ENCODE data around the gene SH3PXD2A. TPM values are rescaled to one million over a fixed set of nuclear protein-coding genes. Genes with fewer than 3 reads are reported as not detected.

The SH3PXD2A gene
- total RNA-seq, 4 donors from 2014 or later = 6.2 to 16.8 (median 11.4) TPM

GRCh38 chr10:103787331-103787730, 68.0 kb downstream of the SH3PXD2A start:
- Histone ChIP-seq H3K4me3 (no peak overlapping the region), H3K4me1 (peaks cover 22 to 32% of the 10 kb centered on the region in 2 donors), H3K9me3 (no peaks in the 10 kb centered on the region), H3K27ac (no peak overlapping the region), H3K36me3 (no peaks in the 10 kb centered on the region), H3K27me3 (no peaks in the 10 kb centered on the region)
- ATAC-seq (no peak), DNase-seq (no peak)
- in situ Hi-C loops (cut with MboI; ENCODE audit: low sequenced_read_pairs in 4 of 4) (no loop called here), intact Hi-C loops (cut with DNase I; ENCODE audit: low total_unique reads) (no loop called here)
- TF ChIP-seq POLR2A (IDR thresholded peaks at IDR 0.05) (no peak), CTCF (IDR thresholded peaks at IDR 0.05 in 4 of 5, conservative IDR thresholded peaks at IDR 0.05 in 1 of 5) (no peak)

- no peak for DNase-seq
- in situ Hi-C loops (cut with MboI; ENCODE audit: low sequenced_read_pairs in 4 of 4) = no loop called here
- no peaks in the 10 kb centered on the region for H3K36me3 ChIP-seq
- H3K4me1 ChIP-seq = peaks cover 23 to 25% of the 10 kb centered on the region in 2 donors
- intact Hi-C loops (cut with DNase I; ENCODE audit: low total_unique reads) = no loop called here
- no peak for TF ChIP-seq CTCF (IDR thresholded peaks at IDR 0.05 in 4 of 5, conservative IDR thresholded peaks at IDR 0.05 in 1 of 5)
- no peak for TF ChIP-seq POLR2A (IDR thresholded peaks at IDR 0.05)
- H3K9me3 ChIP-seq = no peaks in the 10 kb centered on the region
- H3K4me3 ChIP-seq = no peak overlapping the region
- H3K27me3 ChIP-seq = no peaks in the 10 kb centered on the region
- no peak for ATAC-seq
- H3K27ac ChIP-seq = no peak overlapping the region
These were observed 69.4 kb downstream of the SH3PXD2A start for GRCh38 chr10:103786020-103786419.

GRCh38 chr10:103784723-103785418, 70.5 kb downstream of the SH3PXD2A start:
- Histone ChIP-seq H3K4me1 (peaks cover 35 to 36% of the 10 kb centered on the region in 2 donors), H3K9me3 (no peaks in the 10 kb centered on the region), H3K27me3 (no peaks in the 10 kb centered on the region), H3K4me3 (no peak overlapping the region), H3K27ac (no peak overlapping the region), H3K36me3 (no peaks in the 10 kb centered on the region)
- TF ChIP-seq CTCF (IDR thresholded peaks at IDR 0.05 in 4 of 5, conservative IDR thresholded peaks at IDR 0.05 in 1 of 5) (no peak), POLR2A (IDR thresholded peaks at IDR 0.05) (no peak)
- ATAC-seq (peak; percentile 40 to 42), DNase-seq (peak; percentile 58 to 77)
- intact Hi-C loops (cut with DNase I; ENCODE audit: low total_unique reads) (no loop called here), in situ Hi-C loops (cut with MboI; ENCODE audit: low sequenced_read_pairs in 4 of 4) (no loop called here)

- no peaks in the 10 kb centered on the region for H3K27me3 ChIP-seq
- H3K27ac ChIP-seq = no peak overlapping the region
- intact Hi-C loops (cut with DNase I; ENCODE audit: low total_unique reads) = no loop called here
- DNase-seq (no peak), ATAC-seq (no peak)
- H3K4me1 ChIP-seq = peaks cover 39 to 42% of the 10 kb centered on the region in 2 donors
- H3K36me3 ChIP-seq = no peaks in the 10 kb centered on the region
- no peaks in the 10 kb centered on the region for H3K9me3 ChIP-seq
- in situ Hi-C loops (cut with MboI; ENCODE audit: low sequenced_read_pairs in 4 of 4) = no loop called here
- no peak overlapping the region for H3K4me3 ChIP-seq
- no peak for TF ChIP-seq POLR2A (IDR thresholded peaks at IDR 0.05)
- no peak for TF ChIP-seq CTCF (IDR thresholded peaks at IDR 0.05 in 4 of 5, conservative IDR thresholded peaks at IDR 0.05 in 1 of 5)
These were observed 71.3 kb downstream of the SH3PXD2A start for GRCh38 chr10:103784089-103784488.

- intact Hi-C loops (cut with DNase I; ENCODE audit: low total_unique reads) = no loop called here
- Histone ChIP-seq H3K36me3 (no peaks in the 10 kb centered on the region), H3K27me3 (no peaks in the 10 kb centered on the region), H3K27ac (no peak overlapping the region), H3K9me3 (no peaks in the 10 kb centered on the region), H3K4me3 (no peak overlapping the region), H3K4me1 (peaks cover 39 to 42% of the 10 kb centered on the region in 2 donors)
- in situ Hi-C loops (cut with MboI; ENCODE audit: low sequenced_read_pairs in 4 of 4) = no loop called here
- DNase-seq (no peak), ATAC-seq (no peak)
- no peak for TF ChIP-seq CTCF (IDR thresholded peaks at IDR 0.05 in 4 of 5, conservative IDR thresholded peaks at IDR 0.05 in 1 of 5)
- TF ChIP-seq POLR2A (IDR thresholded peaks at IDR 0.05) = no peak
These were observed 71.7 kb downstream of the SH3PXD2A start for GRCh38 chr10:103783681-103784080.

Data from gastrocnemius medialis (tissue), 4 donors.